ENCODE measurements around the gene S100A6. TPM values are rescaled to one million over a fixed set of nuclear protein-coding genes. Genes with fewer than 3 reads are reported as not detected.

S100A6 gene
- total and polyA plus RNA-seq, 4 donors = 5.7 to 124 (median 28.7) TPM

DNA sequence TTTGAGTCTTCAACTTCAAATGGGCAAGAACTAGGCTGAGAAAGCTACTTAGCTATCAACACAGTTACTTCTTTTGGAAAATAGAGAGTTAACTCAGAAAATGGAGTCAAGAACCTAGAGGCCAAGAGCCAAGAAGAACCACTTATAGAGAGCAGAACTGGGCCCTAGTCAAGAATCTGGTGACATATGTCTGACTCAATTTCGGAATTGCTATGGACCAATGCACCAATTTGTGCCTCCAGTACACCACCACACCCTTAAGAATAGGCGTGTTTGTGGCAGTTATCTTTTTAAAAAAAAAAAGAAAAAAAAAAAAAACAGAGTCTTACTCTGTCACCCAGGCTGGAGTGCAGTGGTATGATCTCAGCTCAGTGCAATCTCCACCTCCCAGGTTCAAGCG lies 22.1 kb upstream of the S100A6 start:
- Histone ChIP-seq H3K4me3 (ENCODE audit: low read depth in 1 of 3, low read length in 3 of 3) (no peak overlapping the region), H3K27me3 (ENCODE audit: control insufficient read depth in 4 of 4, insufficient read depth in 4 of 4, low read length in 3 of 4) (no peaks in the 10 kb centered on the region), H3K27ac (ENCODE audit: low read depth in 1 of 2, low read length in 2 of 2) (no peak overlapping the region), H3K9ac (ENCODE audit: low read depth in 1 of 2, low read length in 2 of 2) (no peak overlapping the region), H3K4me1 (ENCODE audit: control insufficient read depth in 4 of 4, insufficient read depth in 4 of 4, low read length in 3 of 4) (no peaks in the 10 kb centered on the region), H3K36me3 (ENCODE audit: control insufficient read depth in 4 of 4, insufficient read depth in 3 of 4, low read depth in 1 of 4, low read length in 3 of 4) (no peaks in the 10 kb centered on the region), H3K9me3 (ENCODE audit: control insufficient read depth in 4 of 4, low read length in 3 of 4) (no peaks in the 10 kb centered on the region)
- TF ChIP-seq, protein P1, sequence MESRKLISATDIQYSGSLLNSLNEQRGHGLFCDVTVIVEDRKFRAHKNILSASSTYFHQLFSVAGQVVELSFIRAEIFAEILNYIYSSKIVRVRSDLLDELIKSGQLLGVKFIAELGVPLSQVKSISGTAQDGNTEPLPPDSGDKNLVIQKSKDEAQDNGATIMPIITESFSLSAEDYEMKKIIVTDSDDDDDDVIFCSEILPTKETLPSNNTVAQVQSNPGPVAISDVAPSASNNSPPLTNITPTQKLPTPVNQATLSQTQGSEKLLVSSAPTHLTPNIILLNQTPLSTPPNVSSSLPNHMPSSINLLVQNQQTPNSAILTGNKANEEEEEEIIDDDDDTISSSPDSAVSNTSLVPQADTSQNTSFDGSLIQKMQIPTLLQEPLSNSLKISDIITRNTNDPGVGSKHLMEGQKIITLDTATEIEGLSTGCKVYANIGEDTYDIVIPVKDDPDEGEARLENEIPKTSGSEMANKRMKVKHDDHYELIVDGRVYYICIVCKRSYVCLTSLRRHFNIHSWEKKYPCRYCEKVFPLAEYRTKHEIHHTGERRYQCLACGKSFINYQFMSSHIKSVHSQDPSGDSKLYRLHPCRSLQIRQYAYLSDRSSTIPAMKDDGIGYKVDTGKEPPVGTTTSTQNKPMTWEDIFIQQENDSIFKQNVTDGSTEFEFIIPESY (IDR thresholded peaks at IDR 0.05) = no peak
- TF ChIP-seq, protein P2, sequence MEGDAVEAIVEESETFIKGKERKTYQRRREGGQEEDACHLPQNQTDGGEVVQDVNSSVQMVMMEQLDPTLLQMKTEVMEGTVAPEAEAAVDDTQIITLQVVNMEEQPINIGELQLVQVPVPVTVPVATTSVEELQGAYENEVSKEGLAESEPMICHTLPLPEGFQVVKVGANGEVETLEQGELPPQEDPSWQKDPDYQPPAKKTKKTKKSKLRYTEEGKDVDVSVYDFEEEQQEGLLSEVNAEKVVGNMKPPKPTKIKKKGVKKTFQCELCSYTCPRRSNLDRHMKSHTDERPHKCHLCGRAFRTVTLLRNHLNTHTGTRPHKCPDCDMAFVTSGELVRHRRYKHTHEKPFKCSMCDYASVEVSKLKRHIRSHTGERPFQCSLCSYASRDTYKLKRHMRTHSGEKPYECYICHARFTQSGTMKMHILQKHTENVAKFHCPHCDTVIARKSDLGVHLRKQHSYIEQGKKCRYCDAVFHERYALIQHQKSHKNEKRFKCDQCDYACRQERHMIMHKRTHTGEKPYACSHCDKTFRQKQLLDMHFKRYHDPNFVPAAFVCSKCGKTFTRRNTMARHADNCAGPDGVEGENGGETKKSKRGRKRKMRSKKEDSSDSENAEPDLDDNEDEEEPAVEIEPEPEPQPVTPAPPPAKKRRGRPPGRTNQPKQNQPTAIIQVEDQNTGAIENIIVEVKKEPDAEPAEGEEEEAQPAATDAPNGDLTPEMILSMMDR (IDR thresholded peaks at IDR 0.05; ENCODE audit: low read depth, low read length, missing input control) = no peak
- TF ChIP-seq HNF4A (conservative IDR thresholded peaks at IDR 0.05) (no peak), FOXA2 (IDR thresholded peaks at IDR 0.05) (no peak), TAF1 (conservative IDR thresholded peaks at IDR 0.05) (no peak), SP1 (IDR thresholded peaks at IDR 0.05) (no peak), EGR1 (IDR thresholded peaks at IDR 0.05; ENCODE audit: low read depth in 2 of 2) (no peak), RXRA (IDR thresholded peaks at IDR 0.05) (no peak), NR2F2 (IDR thresholded peaks at IDR 0.05) (no peak), YY1 (IDR thresholded peaks at IDR 0.05) (no peak), RAD21 (IDR thresholded peaks at IDR 0.05) (no peak), GABPA (IDR thresholded peaks at IDR 0.05 in 1 of 2, conservative IDR thresholded peaks at IDR 0.05 in 1 of 2) (no peak), JUND (IDR thresholded peaks at IDR 0.05) (no peak), FOXA1 (IDR thresholded peaks at IDR 0.05) (no peak), HNF4G (IDR thresholded peaks at IDR 0.05) (no peak)
- TF ChIP-seq, protein P3, sequence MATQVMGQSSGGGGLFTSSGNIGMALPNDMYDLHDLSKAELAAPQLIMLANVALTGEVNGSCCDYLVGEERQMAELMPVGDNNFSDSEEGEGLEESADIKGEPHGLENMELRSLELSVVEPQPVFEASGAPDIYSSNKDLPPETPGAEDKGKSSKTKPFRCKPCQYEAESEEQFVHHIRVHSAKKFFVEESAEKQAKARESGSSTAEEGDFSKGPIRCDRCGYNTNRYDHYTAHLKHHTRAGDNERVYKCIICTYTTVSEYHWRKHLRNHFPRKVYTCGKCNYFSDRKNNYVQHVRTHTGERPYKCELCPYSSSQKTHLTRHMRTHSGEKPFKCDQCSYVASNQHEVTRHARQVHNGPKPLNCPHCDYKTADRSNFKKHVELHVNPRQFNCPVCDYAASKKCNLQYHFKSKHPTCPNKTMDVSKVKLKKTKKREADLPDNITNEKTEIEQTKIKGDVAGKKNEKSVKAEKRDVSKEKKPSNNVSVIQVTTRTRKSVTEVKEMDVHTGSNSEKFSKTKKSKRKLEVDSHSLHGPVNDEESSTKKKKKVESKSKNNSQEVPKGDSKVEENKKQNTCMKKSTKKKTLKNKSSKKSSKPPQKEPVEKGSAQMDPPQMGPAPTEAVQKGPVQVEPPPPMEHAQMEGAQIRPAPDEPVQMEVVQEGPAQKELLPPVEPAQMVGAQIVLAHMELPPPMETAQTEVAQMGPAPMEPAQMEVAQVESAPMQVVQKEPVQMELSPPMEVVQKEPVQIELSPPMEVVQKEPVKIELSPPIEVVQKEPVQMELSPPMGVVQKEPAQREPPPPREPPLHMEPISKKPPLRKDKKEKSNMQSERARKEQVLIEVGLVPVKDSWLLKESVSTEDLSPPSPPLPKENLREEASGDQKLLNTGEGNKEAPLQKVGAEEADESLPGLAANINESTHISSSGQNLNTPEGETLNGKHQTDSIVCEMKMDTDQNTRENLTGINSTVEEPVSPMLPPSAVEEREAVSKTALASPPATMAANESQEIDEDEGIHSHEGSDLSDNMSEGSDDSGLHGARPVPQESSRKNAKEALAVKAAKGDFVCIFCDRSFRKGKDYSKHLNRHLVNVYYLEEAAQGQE (IDR thresholded peaks at IDR 0.05) = no peak
- TF ChIP-seq, protein P4, sequence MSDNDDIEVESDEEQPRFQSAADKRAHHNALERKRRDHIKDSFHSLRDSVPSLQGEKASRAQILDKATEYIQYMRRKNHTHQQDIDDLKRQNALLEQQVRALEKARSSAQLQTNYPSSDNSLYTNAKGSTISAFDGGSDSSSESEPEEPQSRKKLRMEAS (IDR thresholded peaks at IDR 0.05) = no peak
- TF ChIP-seq, protein P5, sequence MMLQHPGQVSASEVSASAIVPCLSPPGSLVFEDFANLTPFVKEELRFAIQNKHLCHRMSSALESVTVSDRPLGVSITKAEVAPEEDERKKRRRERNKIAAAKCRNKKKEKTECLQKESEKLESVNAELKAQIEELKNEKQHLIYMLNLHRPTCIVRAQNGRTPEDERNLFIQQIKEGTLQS (IDR thresholded peaks at IDR 0.05) = no peak
- no peak for DNase-seq (ENCODE audit: low spot score)
- 97% methylated on average over 3 of the region's 3 CpGs for WGBS

All from liver (tissue), 9 donors.